Measurements from ENCODE around the gene SCG3.

The SCG3 gene

GRCh38 chr15:51735228-51736010, 54.1 kb downstream of the SCG3 start:
- peak overlapping the region; percentile 91 for H3K4me2 ChIP-seq (ENCODE audit: low read length)
- H3K79me2 ChIP-seq (ENCODE audit: low read length) = peaks cover 74% of the 10 kb centered on the region
- H3K4me3 ChIP-seq (ENCODE audit: low read length) = peak overlapping the region; percentile 75
- H3K27me3 ChIP-seq (ENCODE audit: low read depth, low read length) = no peaks in the 10 kb centered on the region
- H3K27ac ChIP-seq (ENCODE audit: low read length) = peak overlapping the region; percentile 94
- peaks cover 65% of the 10 kb centered on the region for H3K4me1 ChIP-seq (ENCODE audit: low read length)
- H4K20me1 ChIP-seq (ENCODE audit: insufficient read depth, low read length) = peaks cover 22% of the 10 kb centered on the region; the same call in 1 of the 2 replicates
- peak; percentile 68 for TF ChIP-seq CTCF (IDR thresholded peaks at IDR 0.05; ENCODE audit: low read depth, low read length)
- no peak for TF ChIP-seq EZH2phosphoT487 (IDR thresholded peaks at IDR 0.05; ENCODE audit: low read depth)
- peak overlapping the region; percentile 74 for H3K9ac ChIP-seq (ENCODE audit: low read length)
- H3K9me3 ChIP-seq (ENCODE audit: insufficient read depth, low read length) = no peaks in the 10 kb centered on the region
- H2AFZ ChIP-seq (ENCODE audit: low read depth, low read length) = no peak overlapping the region
- peaks cover 14% of the 10 kb centered on the region for H3K36me3 ChIP-seq (replicated peaks; ENCODE audit: low read depth, low read length)

GRCh38 chr15:51736069-51736468, 54.8 kb downstream of the SCG3 start:
- H3K9me3 ChIP-seq (ENCODE audit: insufficient read depth, low read length) = no peaks in the 10 kb centered on the region
- peaks cover 8% of the 10 kb centered on the region for H3K36me3 ChIP-seq (replicated peaks; ENCODE audit: low read depth, low read length)
- peak overlapping the region; percentile 94 for H3K27ac ChIP-seq (ENCODE audit: low read length)
- peak overlapping the region; percentile 75 for H3K4me3 ChIP-seq (ENCODE audit: low read length)
- no peaks in the 10 kb centered on the region for H3K27me3 ChIP-seq (ENCODE audit: low read depth, low read length)
- H4K20me1 ChIP-seq (ENCODE audit: insufficient read depth, low read length) = peaks cover 19% of the 10 kb centered on the region; the same call in 1 of the 2 replicates
- H2AFZ ChIP-seq (ENCODE audit: low read depth, low read length) = no peak overlapping the region
- peaks cover 58% of the 10 kb centered on the region for H3K4me1 ChIP-seq (ENCODE audit: low read length)
- H3K79me2 ChIP-seq (ENCODE audit: low read length) = peaks cover 67% of the 10 kb centered on the region
- peak overlapping the region; percentile 91 for H3K4me2 ChIP-seq (ENCODE audit: low read length)
- TF ChIP-seq CTCF (IDR thresholded peaks at IDR 0.05; ENCODE audit: low read depth, low read length) = no peak
- TF ChIP-seq EZH2phosphoT487 (IDR thresholded peaks at IDR 0.05; ENCODE audit: low read depth) = 0 out of 2 replicates have a peak, but pooled peaks have one; percentile 38
- H3K9ac ChIP-seq (ENCODE audit: low read length) = peak overlapping the region; percentile 74

- H3K9ac ChIP-seq (ENCODE audit: low read length) = peak overlapping the region; percentile 74
- H3K4me2 ChIP-seq (ENCODE audit: low read length) = peak overlapping the region; percentile 91
- H3K4me3 ChIP-seq (ENCODE audit: low read length) = peak overlapping the region; percentile 75
- H3K36me3 ChIP-seq (replicated peaks; ENCODE audit: low read depth, low read length) = peaks cover 8% of the 10 kb centered on the region
- H4K20me1 ChIP-seq (ENCODE audit: insufficient read depth, low read length) = peaks cover 14% of the 10 kb centered on the region; the same call in 1 of the 2 replicates
- H2AFZ ChIP-seq (ENCODE audit: low read depth, low read length) = no peak overlapping the region
- H3K27me3 ChIP-seq (ENCODE audit: low read depth, low read length) = no peaks in the 10 kb centered on the region
- TF ChIP-seq CTCF (IDR thresholded peaks at IDR 0.05; ENCODE audit: low read depth, low read length) = no peak
- no peak for TF ChIP-seq EZH2phosphoT487 (IDR thresholded peaks at IDR 0.05; ENCODE audit: low read depth)
- H3K79me2 ChIP-seq (ENCODE audit: low read length) = peaks cover 63% of the 10 kb centered on the region
- peaks cover 50% of the 10 kb centered on the region for H3K4me1 ChIP-seq (ENCODE audit: low read length)
- no peaks in the 10 kb centered on the region for H3K9me3 ChIP-seq (ENCODE audit: insufficient read depth, low read length)
- H3K27ac ChIP-seq (ENCODE audit: low read length) = peak overlapping the region; percentile 94
Observed at GRCh38 chr15:51736751-51737521, 55.6 kb downstream of the SCG3 start.

All from OCI-LY3 (cell line).